Left ventricle myocardium inferior (tissue), 1 donor: ENCODE data around the gene METTL5. TPM values are rescaled to one million over a fixed set of nuclear protein-coding genes. Genes with fewer than 3 reads are reported as not detected.

Experiments
- DNase-seq: peaks from one replicate; pipeline ENCODE4 v3.0.0-alpha.2; 2020
- H3K27ac ChIP-seq: fragments of 200-600 bp; replicated peaks from 2 replicates; pipeline ENCODE4 v1.8.0; 2021
- H3K27me3 ChIP-seq: fragments of 200-600 bp; 2 replicates; pipeline ENCODE4 v1.8.0; 2021; ENCODE audit warnings: low read depth
- H3K36me3 ChIP-seq: fragments of 200-600 bp; 2 replicates; pipeline ENCODE4 v1.8.0; 2021
- H3K4me1 ChIP-seq: fragments of 200-600 bp; 2 replicates; pipeline ENCODE4 v1.8.0; 2021
- H3K4me3 ChIP-seq: fragments of 200-600 bp; 2 replicates; pipeline ENCODE4 v1.8.0; 2021; ENCODE audit warnings: mild to moderate bottlenecking, moderate library complexity
- H3K9me3 ChIP-seq: fragments of 200-600 bp; replicated peaks from 2 replicates; pipeline ENCODE4 v1.8.0; 2021
- intact Hi-C: fragments of 100-400 bp; cut with micrococcal nuclease; formaldehyde crosslinking; loops from one replicate; pipeline ENCODE4 v1.11.0; 2022
- total RNA-seq: library from RNA; stranded (reverse); fragmentation: NEBNext Ultra II Directional; extraction: Animal tissue kit (Norgen Biotek cat#: 25700); gene quantifications from one replicate; pipeline ENCODE4 v1.2.1, GENCODE V29; 2021
- TF ChIP-seq, protein P1 (sequence below): fragments of 200-600 bp; IDR thresholded peaks from 2 replicates; pipeline ENCODE4 v1.8.0; 2021; ENCODE audit warnings: antibody characterized with exemption, mild to moderate bottlenecking, borderline replicate concordance
- donor health status: DM: no; HTN: yes; CAD: no; lungs with severe emphysema.

METTL5 gene
- total RNA-seq, 1 donor from 2014 or later, result 60.4 TPM

- no peak for DNase-seq
- TF ChIP-seq, protein P1, sequence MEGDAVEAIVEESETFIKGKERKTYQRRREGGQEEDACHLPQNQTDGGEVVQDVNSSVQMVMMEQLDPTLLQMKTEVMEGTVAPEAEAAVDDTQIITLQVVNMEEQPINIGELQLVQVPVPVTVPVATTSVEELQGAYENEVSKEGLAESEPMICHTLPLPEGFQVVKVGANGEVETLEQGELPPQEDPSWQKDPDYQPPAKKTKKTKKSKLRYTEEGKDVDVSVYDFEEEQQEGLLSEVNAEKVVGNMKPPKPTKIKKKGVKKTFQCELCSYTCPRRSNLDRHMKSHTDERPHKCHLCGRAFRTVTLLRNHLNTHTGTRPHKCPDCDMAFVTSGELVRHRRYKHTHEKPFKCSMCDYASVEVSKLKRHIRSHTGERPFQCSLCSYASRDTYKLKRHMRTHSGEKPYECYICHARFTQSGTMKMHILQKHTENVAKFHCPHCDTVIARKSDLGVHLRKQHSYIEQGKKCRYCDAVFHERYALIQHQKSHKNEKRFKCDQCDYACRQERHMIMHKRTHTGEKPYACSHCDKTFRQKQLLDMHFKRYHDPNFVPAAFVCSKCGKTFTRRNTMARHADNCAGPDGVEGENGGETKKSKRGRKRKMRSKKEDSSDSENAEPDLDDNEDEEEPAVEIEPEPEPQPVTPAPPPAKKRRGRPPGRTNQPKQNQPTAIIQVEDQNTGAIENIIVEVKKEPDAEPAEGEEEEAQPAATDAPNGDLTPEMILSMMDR, result no peak
- peak overlapping the region; percentile 91 for H3K27ac ChIP-seq
- H3K36me3 ChIP-seq, result peaks cover 27% of the 10 kb centered on the region
- no peaks in the 10 kb centered on the region for H3K9me3 ChIP-seq
- H3K4me3 ChIP-seq, result peak overlapping the region; percentile 94
- intact Hi-C loops, result no loop called here
- H3K4me1 ChIP-seq, result peaks cover 40% of the 10 kb centered on the region
- no peaks in the 10 kb centered on the region for H3K27me3 ChIP-seq
Measured at GRCh38 chr2:169798397-169798717, 26.3 kb downstream of the METTL5 start.

GRCh38 chr2:169797601-169798000 lies 27.1 kb downstream of the METTL5 start:
- Histone ChIP-seq H3K36me3 (peaks cover 19% of the 10 kb centered on the region), H3K27me3 (no peaks in the 10 kb centered on the region), H3K4me3 (no peak overlapping the region), H3K4me1 (peaks cover 39% of the 10 kb centered on the region), H3K27ac (no peak overlapping the region), H3K9me3 (no peaks in the 10 kb centered on the region)
- TF ChIP-seq, protein P1, result no peak
- DNase-seq, result no peak
- intact Hi-C loops, result no loop called here

- H3K27me3 ChIP-seq, result no peaks in the 10 kb centered on the region
- H3K9me3 ChIP-seq, result no peaks in the 10 kb centered on the region
- no peak for DNase-seq
- TF ChIP-seq, protein P1, result no peak
- no peak overlapping the region for H3K4me3 ChIP-seq
- H3K27ac ChIP-seq, result no peak overlapping the region
- peaks cover 33% of the 10 kb centered on the region for H3K4me1 ChIP-seq
- peaks cover 7% of the 10 kb centered on the region for H3K36me3 ChIP-seq
- intact Hi-C loops, result no loop called here
Measured at GRCh38 chr2:169796441-169796840, 28.3 kb downstream of the METTL5 start.

DNA sequence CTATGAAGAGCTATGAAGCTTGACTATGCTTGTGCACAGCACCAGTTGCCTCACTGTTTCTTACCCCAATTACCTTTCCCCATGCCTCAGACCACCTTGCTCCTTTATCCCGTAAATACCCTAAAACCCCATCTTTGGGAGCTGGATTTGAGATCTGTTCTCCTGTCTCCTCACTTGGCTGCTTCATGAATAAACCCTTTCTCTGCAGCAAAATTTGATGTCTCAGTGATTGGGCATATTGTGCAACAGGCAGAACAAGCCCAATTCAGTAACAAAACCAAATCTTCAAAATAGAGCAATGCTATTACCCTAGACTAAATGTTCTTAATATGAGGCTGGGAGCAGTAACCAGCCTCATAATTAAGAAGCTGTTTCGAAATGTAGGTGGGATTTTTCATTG lies 29.5 kb downstream of the METTL5 start:
- Histone ChIP-seq H3K9me3 (no peaks in the 10 kb centered on the region), H3K27me3 (no peaks in the 10 kb centered on the region), H3K36me3 (no peaks in the 10 kb centered on the region), H3K4me1 (peaks cover 22% of the 10 kb centered on the region), H3K27ac (no peak overlapping the region), H3K4me3 (no peak overlapping the region)
- TF ChIP-seq, protein P1, result no peak
- intact Hi-C loops, result no loop called here
- no peak for DNase-seq

DNA sequence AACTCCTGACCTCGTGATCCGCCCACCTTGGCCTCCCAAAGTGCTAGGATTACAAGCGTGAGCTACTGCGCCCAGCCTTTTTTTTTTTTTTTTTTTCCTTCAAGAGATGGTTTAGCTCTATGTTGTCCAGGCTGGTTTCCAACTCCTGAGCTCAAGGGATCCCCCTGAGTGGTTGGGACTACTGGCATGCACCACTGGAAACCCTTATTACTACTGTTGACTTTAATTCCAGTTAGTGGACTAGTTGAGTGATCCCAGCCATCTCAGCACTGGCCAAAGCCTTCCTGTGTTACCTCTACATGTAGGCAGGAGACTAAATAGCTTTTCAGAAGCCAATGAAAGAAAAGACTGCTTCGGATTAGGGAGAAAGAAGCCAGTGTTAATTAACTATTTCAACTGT lies 34.1 kb downstream of the METTL5 start:
- H3K36me3 ChIP-seq, result no peaks in the 10 kb centered on the region
- H3K4me1 ChIP-seq, result peaks cover 6% of the 10 kb centered on the region
- DNase-seq, result no peak
- H3K27me3 ChIP-seq, result peaks cover 11% of the 10 kb centered on the region
- H3K9me3 ChIP-seq, result no peaks in the 10 kb centered on the region
- intact Hi-C loops, result no loop called here
- no peak overlapping the region for H3K4me3 ChIP-seq
- no peak overlapping the region for H3K27ac ChIP-seq
- TF ChIP-seq, protein P1, result no peak

- Histone ChIP-seq H3K27ac (no peak overlapping the region), H3K27me3 (no peaks in the 10 kb centered on the region), H3K36me3 (no peaks in the 10 kb centered on the region), H3K9me3 (no peaks in the 10 kb centered on the region), H3K4me1 (no peaks in the 10 kb centered on the region), H3K4me3 (no peak overlapping the region)
- TF ChIP-seq, protein P1, result no peak
- intact Hi-C loops, result no loop called here
- no peak for DNase-seq
Measured at GRCh38 chr2:169782513-169782912, 42.2 kb downstream of the METTL5 start.
